GM03348 (cell line): ENCODE data around the gene NF2.

Experiments
- DNase-seq: peaks from one replicate; pipeline ENCODE4 v3.0.0; 2012; ENCODE audit warnings: low spot score

Gene NF2

GRCh38 chr22:29702000-29702930 lies 98.8 kb downstream of the NF2 start:
- peak; percentile 45 for DNase-seq

DNA sequence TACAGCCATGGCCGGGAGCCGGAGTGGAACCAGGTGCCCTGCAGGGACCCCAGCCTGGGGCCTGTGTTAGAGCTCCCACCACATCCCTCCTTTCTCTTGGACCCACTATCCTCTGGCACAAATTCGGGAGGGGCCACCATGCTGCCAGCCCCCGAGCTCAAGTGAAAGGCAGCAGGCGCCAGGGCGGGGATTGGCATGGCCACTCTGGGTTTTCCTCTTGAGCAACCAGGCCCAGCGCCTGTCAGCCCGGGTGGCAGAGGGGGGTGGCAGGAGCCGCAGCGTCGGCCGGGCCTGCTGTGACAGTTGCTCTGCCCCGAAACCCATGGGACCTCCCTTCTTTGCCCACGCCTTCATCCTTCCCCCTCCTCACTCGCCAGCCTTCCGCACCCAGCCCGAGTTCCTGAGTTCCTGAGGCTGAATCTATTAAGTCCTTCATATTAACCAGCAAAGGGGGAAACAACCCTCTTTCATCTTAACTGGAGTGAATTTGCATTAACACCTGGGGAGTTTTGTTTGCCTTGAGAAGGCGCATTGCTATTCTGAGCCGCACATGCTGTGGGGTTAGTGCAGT lies 99.6 kb downstream of the NF2 start:
- DNase-seq, result no peak

GRCh38 chr22:29703569-29704195 lies 100.2 kb downstream of the NF2 start:
- no peak for DNase-seq

GRCh38 chr22:29704528-29705285 lies 101.3 kb downstream of the NF2 start:
- peak; percentile 53 for DNase-seq

- DNase-seq, result no peak
Measured at GRCh38 chr22:29705651-29706050, 102.2 kb downstream of the NF2 start.

DNA sequence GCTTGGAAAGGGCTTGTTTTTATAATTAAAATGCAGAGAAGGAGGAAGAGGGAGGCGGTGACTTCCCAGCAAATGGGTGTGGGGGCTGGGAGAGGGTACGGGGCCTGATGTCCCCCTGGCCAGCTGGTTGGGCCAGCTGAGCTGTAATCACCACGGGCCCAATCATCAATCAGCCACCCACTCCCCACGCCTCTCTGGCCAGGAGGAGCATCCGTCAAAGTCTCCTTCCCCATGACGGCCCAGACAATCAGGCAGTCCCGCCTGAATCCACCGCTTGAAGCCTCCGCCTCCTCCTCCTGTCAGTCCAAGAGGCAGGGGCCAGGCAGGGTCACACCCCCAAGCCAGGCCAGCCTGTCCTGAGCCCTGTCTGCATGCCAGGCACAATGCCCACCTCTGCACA lies 103.1 kb downstream of the NF2 start:
- DNase-seq, result no peak

GRCh38 chr22:29707010-29707409 lies 103.6 kb downstream of the NF2 start:
- no peak for DNase-seq

- no peak for DNase-seq
Measured at GRCh38 chr22:29707471-29707870, 104.0 kb downstream of the NF2 start.

DNA sequence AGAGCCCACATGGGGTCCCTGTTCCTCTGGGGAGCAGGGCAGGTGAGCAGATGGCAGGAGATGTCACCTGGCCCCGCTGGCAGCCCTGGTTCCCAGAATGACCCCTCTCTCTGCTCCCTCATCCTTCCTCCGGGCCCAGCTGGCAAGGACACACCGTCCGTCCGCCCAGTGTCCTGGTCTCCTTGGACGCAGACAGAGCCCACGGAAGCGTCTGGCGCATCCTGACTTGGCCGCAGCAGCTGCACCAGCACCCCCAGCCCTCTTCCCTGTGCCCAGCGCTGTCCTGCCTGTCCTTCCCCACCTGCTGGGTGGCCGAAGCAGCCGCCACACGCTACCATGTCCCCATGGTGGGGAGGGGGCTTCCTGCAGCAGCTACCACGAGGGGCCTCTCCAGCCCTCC lies 106.8 kb downstream of the NF2 start:
- no peak for DNase-seq

DNA sequence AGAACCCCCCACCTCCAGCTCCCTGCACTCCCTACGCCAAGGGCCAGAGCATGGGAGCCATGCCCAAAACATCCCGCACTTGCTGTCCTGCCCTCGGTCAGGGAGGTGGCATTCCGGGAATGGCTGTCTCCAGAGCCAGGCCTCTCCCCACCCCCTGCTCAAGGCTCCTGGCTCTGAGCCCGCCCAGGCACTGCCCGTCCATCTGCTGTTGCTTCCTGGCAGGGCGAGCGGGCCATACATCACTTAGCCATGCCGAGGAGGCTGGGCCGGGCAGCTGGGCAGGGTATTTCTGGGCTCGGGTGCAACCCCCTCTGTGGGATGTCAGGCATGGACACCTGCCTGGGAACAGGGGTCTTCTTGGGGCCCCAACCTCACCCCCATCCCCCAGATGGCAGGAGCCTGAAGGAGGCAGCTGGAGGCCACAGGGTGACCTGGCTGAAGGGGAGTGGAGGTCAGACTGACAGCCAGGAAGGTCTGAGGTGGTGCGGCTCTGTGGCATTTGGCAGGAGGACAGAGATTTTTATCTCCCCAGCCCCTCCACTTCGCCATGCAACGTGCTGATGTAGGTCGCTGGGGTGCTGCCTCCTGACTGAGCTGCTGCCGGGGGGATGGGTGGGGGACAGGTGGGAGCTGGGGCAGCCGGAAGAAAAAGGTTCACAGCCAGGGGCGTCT lies 107.6 kb downstream of the NF2 start:
- no peak for DNase-seq

DNA sequence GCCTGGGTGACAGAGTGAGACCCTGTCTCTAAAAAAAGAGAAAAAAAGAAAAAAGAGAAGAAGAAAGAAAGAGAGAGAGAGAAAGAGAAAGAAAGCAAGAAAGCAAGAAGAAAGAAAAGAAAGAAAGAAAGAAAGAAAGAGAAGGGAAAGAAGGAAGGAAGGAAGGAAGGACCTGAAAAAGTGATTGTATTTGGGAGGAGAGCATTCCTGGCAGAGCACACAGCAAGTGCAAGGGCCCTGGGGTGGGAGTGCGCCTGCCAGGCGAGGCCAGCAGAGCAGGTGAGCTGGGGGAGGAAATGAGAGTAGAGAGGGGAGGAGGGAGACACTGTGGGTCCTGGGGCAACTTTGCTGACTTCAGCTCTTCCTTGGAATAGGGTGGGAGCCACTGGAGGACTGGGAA lies 108.7 kb downstream of the NF2 start:
- no peak for DNase-seq

- no peak for DNase-seq
Measured at GRCh38 chr22:29713156-29713727, 109.8 kb downstream of the NF2 start.

- no peak for DNase-seq
Measured at GRCh38 chr22:29715240-29715639, 111.8 kb downstream of the NF2 start.

- DNase-seq, result no peak
Measured at GRCh38 chr22:29715705-29716104, 112.3 kb downstream of the NF2 start.

GRCh38 chr22:29716814-29717545 lies 113.5 kb downstream of the NF2 start:
- DNase-seq, result peak; percentile 87

DNA sequence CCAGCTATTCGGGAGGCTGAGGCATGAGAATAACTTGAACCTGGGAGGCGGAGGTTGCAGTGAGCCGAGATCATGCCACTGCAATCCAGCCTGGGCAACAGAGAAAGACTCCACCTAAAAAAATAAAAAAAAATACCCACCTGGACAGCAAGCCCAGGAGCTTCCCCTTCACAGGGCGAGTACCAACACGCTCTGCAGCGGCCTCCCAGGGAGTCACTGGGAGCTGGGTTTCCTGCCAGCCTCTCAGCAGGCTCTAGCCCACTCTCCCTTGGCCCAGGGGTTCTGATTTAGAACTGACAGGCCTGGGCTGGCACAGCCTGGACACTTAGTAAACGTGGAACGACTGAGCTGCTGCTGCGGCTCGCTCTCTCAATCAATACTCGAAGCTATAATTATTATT lies 114.4 kb downstream of the NF2 start:
- no peak for DNase-seq

DNA sequence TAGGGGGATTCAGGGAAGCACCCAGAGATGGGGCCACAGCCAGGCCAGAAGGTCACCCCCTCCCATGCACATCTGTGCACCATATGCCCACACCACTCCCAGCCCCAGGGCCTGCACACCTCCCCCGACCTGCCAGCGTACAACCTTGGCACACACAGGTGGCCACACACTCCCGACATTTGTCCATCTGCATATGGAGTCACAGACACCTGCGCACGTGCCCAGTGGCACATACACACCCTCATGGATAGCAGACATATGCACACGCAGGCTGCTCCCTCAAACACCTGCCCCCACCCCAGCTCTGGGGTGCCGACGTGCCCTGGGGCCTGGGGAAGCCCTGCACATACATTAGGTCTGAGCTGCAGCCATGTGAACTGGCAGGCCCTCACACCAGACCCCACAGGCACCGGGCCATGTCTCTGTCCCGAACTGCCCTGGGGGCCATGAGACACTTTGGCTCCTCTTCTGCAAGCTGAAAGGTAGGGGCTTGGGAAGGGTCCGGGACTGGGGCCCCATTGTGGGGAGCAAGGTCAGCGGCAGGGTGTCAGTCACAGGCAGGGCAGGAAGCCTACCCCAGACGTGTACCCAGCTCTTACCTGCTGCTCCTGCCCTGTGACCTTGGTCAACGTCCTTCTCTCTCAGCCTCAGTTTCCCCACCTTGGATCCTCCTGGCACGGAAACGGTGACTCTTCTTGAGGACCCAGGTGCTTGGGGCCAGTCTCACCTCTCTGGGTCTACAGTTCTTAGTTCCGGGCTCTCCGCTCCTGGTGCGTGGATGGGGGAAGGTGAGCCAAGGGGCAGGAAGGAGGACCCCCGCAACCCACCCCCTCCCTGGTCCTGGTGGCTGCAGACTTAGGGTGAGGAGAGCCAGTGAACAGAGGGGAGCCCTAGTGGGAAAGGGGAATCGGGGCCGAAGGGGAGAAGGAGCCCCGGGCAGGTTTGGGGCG lies 115.8 kb downstream of the NF2 start:
- no peak for DNase-seq

GRCh38 chr22:29719899-29720645 lies 116.6 kb downstream of the NF2 start, which contains the start of gene CABP7:
Gene CABP7, plus strand, starts transcription at chr22:29720003. Its CDS starts 422 bp downstream, at chr22:29720425.
- peak; percentile 52 for DNase-seq
